Measurements from ENCODE around the gene SPATA6L. TPM values are rescaled to one million over a fixed set of nuclear protein-coding genes. Genes with fewer than 3 reads are reported as not detected.

SPATA6L gene
- polyA plus RNA-seq, 3 donors = 1.1 to 2.7 (median 1.2) TPM

GRCh38 chr9:4600368-4600767 lies 65.9 kb downstream of the SPATA6L start:
- 56 to 95% (median 62%) methylated on average over 1 of the region's 1 CpG for whole genome bisulfite sequencing, 3 donors
- no peak overlapping the region for H3K27ac ChIP-seq (ENCODE audit: low read depth, low read length)

GRCh38 chr9:4596165-4596922 lies 69.9 kb downstream of the SPATA6L start:
- H3K27ac ChIP-seq (ENCODE audit: low read depth, low read length) = no peak overlapping the region
- whole genome bisulfite sequencing, 3 donors = 52 to 84% (median 61%) methylated on average over 11 of the region's 11 CpGs

- H3K27ac ChIP-seq (ENCODE audit: low read depth, low read length) = no peak overlapping the region
- 62 to 87% (median 86%) methylated on average over 2 of the region's 2 CpGs for WGBS, 3 donors
These were observed 71.3 kb downstream of the SPATA6L start for GRCh38 chr9:4594994-4595393.

GRCh38 chr9:4594545-4594944 lies 71.7 kb downstream of the SPATA6L start:
- H3K27ac ChIP-seq (ENCODE audit: low read depth, low read length) = no peak overlapping the region
- 91 to 97% (median 92%) methylated on average over 4 of the region's 4 CpGs for WGBS, 3 donors

- WGBS, 3 donors = 74 to 83% (median 76%) methylated on average over 1 of the region's 1 CpG
These were observed 73.4 kb downstream of the SPATA6L start for GRCh38 chr9:4592886-4593285.

GRCh38 chr9:4592295-4592694 lies 74.0 kb downstream of the SPATA6L start:
- WGBS, 3 donors = 54 to 81% (median 55%) methylated on average over 3 of the region's 3 CpGs
- no peak overlapping the region for H3K27ac ChIP-seq (ENCODE audit: low read depth, low read length)

More at GRCh38 chr9:4592886-4593285, 73.4 kb downstream of the SPATA6L start:
- no peak overlapping the region for H3K27ac ChIP-seq (ENCODE audit: low read depth, low read length)

- WGBS, 3 donors = 40 to 68% (median 49%) methylated on average over 4 of the region's 4 CpGs
- no peak overlapping the region for H3K27ac ChIP-seq (ENCODE audit: low read depth, low read length)
These were observed 75.2 kb downstream of the SPATA6L start for GRCh38 chr9:4591123-4591500.

GRCh38 chr9:4590430-4591122 lies 75.7 kb downstream of the SPATA6L start:
- no peak overlapping the region for H3K27ac ChIP-seq (ENCODE audit: low read depth, low read length)
- 66 to 85% (median 67%) methylated on average over 8 of the region's 8 CpGs for WGBS, 3 donors

GRCh38 chr9:4588721-4589120 lies 77.6 kb downstream of the SPATA6L start:
- no peak overlapping the region for H3K27ac ChIP-seq (ENCODE audit: low read depth, low read length)
- 76 to 87% (median 81%) methylated on average over 2 of the region's 2 CpGs for WGBS, 3 donors

- WGBS, 3 donors = 90 to 92% (median 91%) methylated on average over 5 of the region's 5 CpGs
These were observed 81.1 kb downstream of the SPATA6L start for GRCh38 chr9:4585135-4585534.

GRCh38 chr9:4584636-4585035 lies 81.6 kb downstream of the SPATA6L start:
- 85 to 100% (median 91%) methylated on average over 1 of the region's 1 CpG for WGBS, 3 donors
- no peak overlapping the region for H3K27ac ChIP-seq (ENCODE audit: low read depth, low read length)

More at GRCh38 chr9:4585135-4585534, 81.1 kb downstream of the SPATA6L start:
- H3K27ac ChIP-seq (ENCODE audit: low read depth, low read length) = no peak overlapping the region

- no peak overlapping the region for H3K27ac ChIP-seq (ENCODE audit: low read depth, low read length)
- WGBS, 3 donors = 91 to 92% (median 92%) methylated on average over 12 of the region's 12 CpGs
These were observed 83.3 kb downstream of the SPATA6L start for GRCh38 chr9:4583001-4583400.

GRCh38 chr9:4581861-4582565 lies 84.3 kb downstream of the SPATA6L start:
- H3K27ac ChIP-seq (ENCODE audit: low read depth, low read length) = no peak overlapping the region
- 80 to 87% (median 84%) methylated on average over 1 of the region's 1 CpG for WGBS, 3 donors

GRCh38 chr9:4581035-4581760 lies 85.1 kb downstream of the SPATA6L start:
- no peak overlapping the region for H3K27ac ChIP-seq (ENCODE audit: low read depth, low read length)
- 85 to 94% (median 93%) methylated on average over 2 of the region's 2 CpGs for WGBS, 3 donors

GRCh38 chr9:4579001-4579400 lies 87.3 kb downstream of the SPATA6L start:
- WGBS, 3 donors = 64 to 79% (median 68%) methylated on average over 2 of the region's 2 CpGs
- H3K27ac ChIP-seq (ENCODE audit: low read depth, low read length) = no peak overlapping the region

- H3K27ac ChIP-seq (ENCODE audit: low read depth, low read length) = no peak overlapping the region
- WGBS, 3 donors = 92 to 95% (median 94%) methylated on average over 8 of the region's 8 CpGs
These were observed 89.8 kb downstream of the SPATA6L start for GRCh38 chr9:4576448-4576847.

GRCh38 chr9:4575997-4576396 lies 90.3 kb downstream of the SPATA6L start:
- H3K27ac ChIP-seq (ENCODE audit: low read depth, low read length) = no peak overlapping the region
- WGBS, 3 donors = 72 to 91% (median 77%) methylated on average over 8 of the region's 8 CpGs

GRCh38 chr9:4574657-4575243 lies 91.5 kb downstream of the SPATA6L start:
- no peak overlapping the region for H3K27ac ChIP-seq (ENCODE audit: low read depth, low read length)
- WGBS, 3 donors = 82 to 93% (median 84%) methylated on average over 7 of the region's 7 CpGs

All from adipose tissue (tissue), 3 donors.